PFSK-1 (cell line): ENCODE measurements around the gene ABCC12.

ENCODE experiments used
- FOXP2 ChIP-seq: optimal IDR thresholded peaks from 2 replicates; pipeline ENCODE3; 2011; ENCODE audit warnings: borderline replicate concordance, control low read depth, inconsistent platforms; ENCODE audit not compliant: insufficient read depth; ENCODE audit errors: extremely low read length, extremely low read depth
- POLR2AphosphoS5 ChIP-seq: IDR thresholded peaks from 2 replicates; pipeline ENCODE4 v1.6.1; 2012; ENCODE audit warnings: low read depth, mild to moderate bottlenecking, control low read depth, low read length, moderate library complexity
- REST ChIP-seq, 2 experiments: IDR thresholded peaks; 2 replicates each; pipeline versions ENCODE4 v1.6.1 to v1.8.0; 2011 to 2012; ENCODE audit warnings: low read depth in 2 of 2, low read length in 2 of 2, control low read depth in 1 of 2, inconsistent platforms in 1 of 2, mild to moderate bottlenecking in 1 of 2, moderate library complexity in 1 of 2; ENCODE audit not compliant: insufficient read depth in 1 of 2
- SIN3A ChIP-seq: IDR thresholded peaks from 2 replicates; pipeline ENCODE4 v1.6.1; 2012; ENCODE audit warnings: mild to moderate bottlenecking, low read length, moderate library complexity, borderline replicate concordance; ENCODE audit not compliant: insufficient read depth
- TAF1 ChIP-seq: IDR thresholded peaks from 2 replicates; pipeline ENCODE4 v1.6.1; 2012; ENCODE audit warnings: low read length, control low read depth, borderline replicate concordance; ENCODE audit not compliant: insufficient read depth

ABCC12 gene

DNA sequence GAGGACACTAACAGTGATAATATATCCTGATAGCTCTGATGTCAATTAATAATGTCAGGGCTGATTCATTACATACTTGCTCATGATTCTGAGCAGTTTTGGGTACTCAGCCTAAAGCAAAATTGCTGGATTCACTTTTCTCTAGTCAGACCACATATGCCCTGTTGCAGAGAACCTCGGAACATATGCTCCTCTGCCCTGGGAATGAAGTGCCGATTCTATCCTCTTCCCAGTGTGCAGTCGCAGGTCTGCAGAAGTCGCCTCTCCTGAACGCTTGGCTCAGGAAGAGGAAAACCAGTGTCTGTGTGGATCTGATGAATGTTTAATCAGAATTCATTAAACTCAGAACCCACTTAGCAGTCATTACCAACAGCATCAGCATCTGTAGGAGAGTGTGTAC lies 34.5 kb downstream of the ABCC12 start:
- TF ChIP-seq FOXP2 = no peak
- TF ChIP-seq REST (IDR thresholded peaks at IDR 0.05; ENCODE audit: insufficient read depth in 1 of 2, low read depth in 2 of 2, low read length in 2 of 2) = no peak
- TF ChIP-seq TAF1 = no peak
- no peak for TF ChIP-seq POLR2AphosphoS5
- TF ChIP-seq SIN3A = no peak

- TF ChIP-seq REST (IDR thresholded peaks at IDR 0.05; ENCODE audit: insufficient read depth in 1 of 2, low read depth in 2 of 2, low read length in 2 of 2) (no peak), POLR2AphosphoS5 (no peak), SIN3A (no peak), FOXP2 (no peak), TAF1 (no peak)
Observed at GRCh38 chr16:48118841-48119240, 37.0 kb downstream of the ABCC12 start.

GRCh38 chr16:48117217-48118105 lies 38.3 kb downstream of the ABCC12 start:
- no peak for TF ChIP-seq FOXP2
- no peak for TF ChIP-seq POLR2AphosphoS5
- TF ChIP-seq TAF1 = no peak
- no peak for TF ChIP-seq REST (IDR thresholded peaks at IDR 0.05; ENCODE audit: insufficient read depth in 1 of 2, low read depth in 2 of 2, low read length in 2 of 2)
- no peak for TF ChIP-seq SIN3A

DNA sequence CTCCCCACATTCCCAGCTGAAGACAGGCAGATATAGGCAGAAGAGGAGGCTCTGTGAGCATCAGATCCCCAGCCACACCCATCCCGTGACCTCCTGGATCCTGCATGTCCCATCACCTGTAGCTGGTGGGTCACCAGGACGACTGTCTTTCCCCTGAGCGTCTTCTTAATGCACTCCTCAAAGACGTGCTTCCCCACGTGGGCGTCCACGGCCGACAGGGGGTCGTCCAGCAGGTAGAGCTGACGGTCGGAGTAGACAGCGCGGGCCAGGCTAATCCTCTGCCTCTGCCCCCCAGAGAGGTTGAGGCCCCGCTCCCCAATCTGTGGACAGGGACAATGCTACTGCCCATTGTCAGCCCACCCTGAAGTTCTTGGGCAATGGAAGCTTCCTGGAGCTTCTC lies 40.5 kb downstream of the ABCC12 start:
- TF ChIP-seq TAF1 = no peak
- no peak for TF ChIP-seq REST (IDR thresholded peaks at IDR 0.05; ENCODE audit: insufficient read depth in 1 of 2, low read depth in 2 of 2, low read length in 2 of 2)
- no peak for TF ChIP-seq POLR2AphosphoS5
- TF ChIP-seq FOXP2 = no peak
- no peak for TF ChIP-seq SIN3A
